HG03108 (cell line): ENCODE results near the gene CREB5.

Source experiments
- ATAC-seq: cut with Tn5 transposase; IDR thresholded peaks from one replicate; pipeline ENCODE4 v1.9.1; 2021; ENCODE audit warnings: moderate library complexity; ENCODE audit not compliant: unreplicated experiment

Gene CREB5

GRCh38 chr7:28731092-28731658 is 318.9 kb downstream of the CREB5 start:
- no peak for ATAC-seq

- no peak for ATAC-seq
Observed at GRCh38 chr7:28732071-28732869, 320.0 kb downstream of the CREB5 start.

- ATAC-seq, result no peak
Observed at GRCh38 chr7:28733035-28733434, 320.7 kb downstream of the CREB5 start.

DNA sequence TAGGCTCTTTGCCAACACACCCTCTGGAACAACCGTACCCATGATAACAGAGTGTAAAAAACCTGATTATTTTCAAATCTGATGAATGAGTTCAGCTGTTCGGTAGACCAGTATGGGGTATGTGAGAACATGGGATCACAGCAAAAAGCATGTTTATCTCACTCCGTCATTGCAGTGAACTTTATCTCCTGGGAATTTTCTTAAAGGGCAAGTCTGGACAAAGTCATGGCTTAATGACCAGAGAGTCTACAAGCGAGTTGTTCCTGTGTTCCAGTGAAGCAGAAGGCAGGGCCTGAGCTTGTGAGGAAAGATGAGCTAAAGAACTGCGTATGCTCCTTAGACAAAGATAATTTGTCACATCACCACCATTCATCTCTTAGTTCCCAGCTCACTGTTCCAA is 326.1 kb downstream of the CREB5 start:
- no peak for ATAC-seq

DNA sequence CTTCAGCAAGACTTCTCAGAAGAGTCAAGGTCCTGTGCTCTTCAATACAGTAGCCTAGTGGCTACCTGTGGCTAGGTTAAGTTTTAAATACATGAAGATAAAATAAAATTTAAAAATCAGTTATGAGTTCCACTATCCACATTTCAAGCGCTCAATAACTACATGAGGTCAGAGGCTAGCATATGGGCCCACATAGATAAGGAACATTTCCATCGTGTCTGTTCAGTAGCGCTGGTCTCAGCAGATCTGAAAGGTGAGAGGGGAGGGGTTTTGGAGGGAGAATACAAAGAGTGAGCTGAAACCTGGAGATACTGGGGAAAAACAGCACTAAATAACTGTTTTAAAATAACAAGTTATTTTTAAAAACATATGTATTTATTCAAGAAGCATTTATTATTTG is 326.8 kb downstream of the CREB5 start:
- no peak for ATAC-seq

DNA sequence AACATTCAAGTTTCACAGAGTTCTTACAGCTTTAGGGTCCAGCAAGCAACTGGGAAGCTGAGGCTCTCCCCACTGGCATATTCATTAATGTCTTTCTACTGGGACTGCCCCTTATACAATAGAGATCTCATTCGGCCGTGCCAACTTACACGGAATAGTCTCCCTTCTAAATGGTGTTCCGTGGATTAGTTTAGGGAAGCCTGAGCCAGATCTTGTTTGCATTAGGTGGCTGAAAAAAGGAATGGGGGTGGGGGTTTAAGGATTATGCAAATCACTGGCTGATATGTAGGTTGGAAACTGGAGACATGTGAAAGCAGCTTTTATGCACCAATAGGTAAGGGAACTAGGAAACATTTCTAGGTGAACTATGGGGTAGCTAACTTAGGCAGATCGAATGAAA is 327.5 kb downstream of the CREB5 start:
- no peak for ATAC-seq

GRCh38 chr7:28744951-28745350 is 332.6 kb downstream of the CREB5 start:
- ATAC-seq, result no peak

DNA sequence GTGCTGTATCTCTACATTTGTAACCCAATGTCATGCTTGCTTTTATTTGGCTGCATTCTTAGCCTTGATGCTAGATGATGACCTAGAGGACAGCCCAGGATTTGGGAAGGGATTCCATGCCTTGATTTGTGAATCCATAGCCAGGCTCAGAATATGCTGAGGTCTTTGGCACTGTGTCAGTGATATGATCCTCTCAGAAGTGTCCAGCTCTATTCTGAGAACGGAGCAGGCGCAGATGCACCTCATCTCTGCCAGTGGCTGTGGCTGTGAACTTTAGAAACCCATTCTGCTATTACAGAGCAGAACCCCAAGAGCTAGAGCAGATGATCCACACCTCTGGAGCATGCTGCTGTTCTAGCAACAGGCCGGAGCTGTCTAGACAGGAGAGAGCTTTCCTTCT is 333.0 kb downstream of the CREB5 start:
- no peak for ATAC-seq

DNA sequence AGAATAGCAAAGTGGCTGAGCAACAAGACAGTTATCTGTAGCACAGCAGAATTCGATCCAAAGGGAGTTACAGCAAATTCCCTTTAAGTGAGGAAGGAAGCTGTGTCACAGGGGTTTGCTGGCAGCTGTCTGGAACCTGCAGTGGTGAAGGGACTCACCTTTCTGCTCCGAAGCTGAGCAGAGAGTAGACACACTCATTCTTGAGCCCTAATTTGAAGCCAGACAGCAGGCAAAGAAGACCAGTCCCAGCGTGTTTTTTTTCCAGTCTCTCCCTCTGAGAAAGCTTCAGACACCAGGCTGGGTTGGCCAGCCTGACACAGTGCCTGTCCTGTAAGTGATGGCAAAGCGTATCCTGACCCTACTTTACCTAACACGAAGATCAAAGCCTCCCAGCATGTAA is 335.1 kb downstream of the CREB5 start:
- ATAC-seq, result no peak

DNA sequence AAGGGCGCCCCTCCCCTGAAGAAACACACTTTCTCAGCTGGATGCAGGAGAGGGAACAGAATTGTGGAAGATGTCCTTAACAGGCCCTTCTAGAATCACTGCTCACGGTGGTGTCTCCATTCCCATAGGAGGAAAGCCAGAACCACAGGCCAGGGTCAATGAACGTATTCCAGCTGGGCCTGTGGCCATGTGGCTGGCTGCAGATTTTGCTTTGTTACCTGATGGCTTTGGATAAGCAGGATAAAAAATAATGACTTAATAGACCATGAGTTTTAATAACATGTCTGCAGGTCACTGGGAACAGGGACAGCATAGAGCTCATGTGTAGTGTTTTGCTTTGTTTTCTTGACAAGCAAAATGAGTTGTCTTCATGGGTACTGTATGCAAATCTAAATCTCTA is 335.5 kb downstream of the CREB5 start:
- no peak for ATAC-seq

- no peak for ATAC-seq
Observed at GRCh38 chr7:28748346-28748745, 336.0 kb downstream of the CREB5 start.

DNA sequence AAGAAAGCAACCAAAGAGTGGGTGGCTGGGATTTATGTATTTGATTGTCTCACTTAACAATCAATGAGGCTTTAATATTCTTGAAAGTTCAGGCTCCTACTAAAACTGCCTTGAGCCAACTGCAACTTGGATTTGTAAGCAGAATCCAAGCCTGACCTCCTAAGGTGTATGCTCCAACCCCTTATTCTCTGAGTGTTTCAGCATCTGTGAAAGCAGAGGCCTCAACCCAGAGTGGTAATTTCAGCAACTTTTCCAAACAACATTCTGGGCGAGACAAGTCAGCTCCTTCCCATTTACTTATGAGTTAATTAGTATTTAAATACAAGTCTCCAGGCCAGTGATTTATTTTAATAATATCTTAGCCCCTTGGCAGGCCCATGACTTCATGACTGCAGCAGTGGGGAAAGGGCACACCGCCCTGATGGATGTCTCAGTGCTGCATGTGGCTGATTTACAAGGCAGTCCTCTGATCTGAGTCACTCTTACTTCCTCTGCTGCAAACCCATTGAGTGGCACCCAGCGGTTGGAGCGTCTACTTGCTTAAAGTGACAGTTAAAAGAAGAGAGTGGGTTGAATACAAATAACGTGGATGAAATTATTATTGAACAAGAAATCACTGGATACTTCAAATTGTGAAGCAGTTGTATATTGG is 336.7 kb downstream of the CREB5 start:
- no peak for ATAC-seq

GRCh38 chr7:28749638-28750037 is 337.3 kb downstream of the CREB5 start:
- no peak for ATAC-seq

DNA sequence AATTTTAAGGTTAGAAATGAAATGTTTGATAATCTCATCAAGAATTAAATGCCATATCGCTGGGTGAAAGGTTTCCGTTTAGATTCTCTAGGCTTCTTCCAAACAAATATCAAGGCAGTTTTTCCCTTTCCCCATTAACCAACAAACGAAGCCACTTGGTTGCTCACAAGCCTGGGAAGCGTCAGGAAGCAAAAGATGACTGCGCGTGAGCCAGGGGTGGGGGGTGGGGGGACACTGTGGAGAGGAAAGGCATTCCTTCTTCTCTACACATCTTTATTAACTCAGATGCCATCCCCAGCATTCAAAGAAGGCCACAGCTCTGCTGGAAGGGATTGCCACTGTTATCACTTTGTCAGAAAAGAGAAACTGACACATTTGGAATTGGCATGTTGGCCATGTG is 338.7 kb downstream of the CREB5 start:
- ATAC-seq, result no peak

GRCh38 chr7:28753613-28754012 is 341.3 kb downstream of the CREB5 start:
- no peak for ATAC-seq

- no peak for ATAC-seq
Observed at GRCh38 chr7:28754027-28754426, 341.7 kb downstream of the CREB5 start.

DNA sequence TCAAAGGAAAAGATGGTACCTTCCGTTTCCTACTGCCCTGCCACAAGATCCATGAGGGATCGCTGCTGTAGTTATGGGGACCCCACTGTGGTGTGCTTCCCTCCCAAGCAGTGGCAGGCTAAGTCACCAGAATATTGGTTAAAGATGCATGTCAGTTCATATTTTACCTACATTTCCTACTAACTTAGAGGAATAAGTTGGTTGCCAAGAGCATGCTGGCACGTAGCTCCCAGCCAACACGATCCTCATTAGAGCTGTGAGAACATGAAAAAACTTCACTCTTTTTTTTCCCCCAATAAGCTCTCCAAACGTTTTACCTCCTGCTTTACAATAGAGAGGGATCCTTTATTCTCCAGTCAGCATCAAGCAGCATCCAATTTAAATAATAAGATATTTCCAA is 342.1 kb downstream of the CREB5 start:
- no peak for ATAC-seq

DNA sequence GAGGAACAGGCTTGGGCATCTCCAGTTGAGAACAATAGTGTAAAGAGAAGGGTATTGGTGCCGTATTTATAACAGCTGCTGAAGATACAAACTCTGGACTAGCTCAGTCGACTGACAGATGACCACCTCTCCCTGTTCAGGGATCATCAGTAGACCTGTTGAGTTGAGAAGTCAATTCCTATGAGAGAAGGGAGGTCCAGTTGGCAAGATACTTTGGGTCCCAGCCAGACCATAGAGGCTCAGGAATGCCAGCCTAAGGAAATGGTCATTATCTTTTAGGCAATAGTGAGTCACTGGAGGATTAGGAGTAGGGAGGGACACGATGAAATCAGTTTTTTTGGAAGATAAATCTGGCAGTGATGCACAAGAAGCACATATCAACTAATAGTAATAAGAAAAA is 342.9 kb downstream of the CREB5 start:
- no peak for ATAC-seq

DNA sequence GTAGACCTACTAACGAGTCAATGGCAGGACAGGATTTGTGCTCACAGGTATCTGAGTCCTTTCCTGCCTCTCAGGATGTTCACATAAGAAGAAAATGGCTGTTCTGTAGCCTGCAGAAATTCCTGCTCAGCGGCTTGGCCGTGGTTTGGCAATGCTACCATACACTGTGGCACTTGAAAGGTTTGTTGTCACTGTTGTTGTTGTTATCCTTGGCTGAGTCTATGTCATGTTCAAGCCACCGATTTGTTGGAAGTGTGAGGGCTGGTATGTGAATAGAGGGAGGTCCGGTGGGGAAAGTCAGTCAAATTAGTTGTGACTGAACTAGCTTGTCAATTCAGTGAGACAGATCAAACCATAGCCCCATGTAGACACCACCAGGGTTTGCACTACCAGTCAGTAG is 345.9 kb downstream of the CREB5 start:
- ATAC-seq, result no peak

GRCh38 chr7:28759475-28759971 is 347.2 kb downstream of the CREB5 start:
- ATAC-seq, result no peak

GRCh38 chr7:28761505-28761904 is 349.2 kb downstream of the CREB5 start:
- ATAC-seq, result no peak

- ATAC-seq, result no peak
Observed at GRCh38 chr7:28762651-28763050, 350.3 kb downstream of the CREB5 start.
